DOHH2 (cell line): ENCODE measurements around the gene DYNC1I1.

ENCODE experiments used
- H3F3A ChIP-seq: fragments of 200-600 bp; sonication (generic), shearing (Covaris generic); 2 replicates; pipeline ENCODE4 v1.6.0; 2016; ENCODE audit warnings: antibody characterized with exemption, mild to moderate bottlenecking; ENCODE audit not compliant: control insufficient read depth, insufficient read depth
- H3K27ac ChIP-seq: fragments of 200-600 bp; sonication (generic); 2 replicates; pipeline ENCODE4 v1.5.1; 2014; ENCODE audit warnings: low read depth, mild to moderate bottlenecking, low read length, moderate library complexity
- H3K27me3 ChIP-seq: fragments of 200-600 bp; sonication (generic); 2 replicates; pipeline ENCODE4 v1.6.1; 2014; ENCODE audit warnings: mild to moderate bottlenecking, low read length, mixed read lengths; ENCODE audit not compliant: control insufficient read depth
- H3K36me3 ChIP-seq: fragments of 200-600 bp; sonication (generic); 2 replicates; pipeline ENCODE4 v1.6.1; 2014; ENCODE audit warnings: mild to moderate bottlenecking, low read length, moderate library complexity, mixed read lengths; ENCODE audit not compliant: control insufficient read depth
- H3K4me1 ChIP-seq: fragments of 200-600 bp; sonication (generic); 2 replicates; pipeline ENCODE4 v1.6.1; 2014; ENCODE audit warnings: mild to moderate bottlenecking, low read length, mixed read lengths; ENCODE audit not compliant: control insufficient read depth
- H3K4me2 ChIP-seq: fragments of 200-600 bp; sonication (generic); 2 replicates; pipeline ENCODE4 v1.6.0; 2014; ENCODE audit warnings: mild to moderate bottlenecking, low read length, moderate library complexity
- H3K4me3 ChIP-seq: fragments of 200-600 bp; sonication (generic); 2 replicates; pipeline ENCODE4 v1.5.1; 2014; ENCODE audit warnings: mild to moderate bottlenecking, low read length, mixed read lengths
- H3K79me2 ChIP-seq: fragments of 200-600 bp; sonication (generic); 2 replicates; pipeline ENCODE4 v1.6.1; 2014; ENCODE audit warnings: mild to moderate bottlenecking, low read length, mixed read lengths; ENCODE audit not compliant: control insufficient read depth
- H3K9me2 ChIP-seq: fragments of 200-600 bp; sonication (generic); replicated peaks from 2 replicates; pipeline ENCODE4 v1.6.1; 2014; ENCODE audit warnings: mild to moderate bottlenecking, low read length, mixed read lengths; ENCODE audit not compliant: control insufficient read depth
- H3K9me3 ChIP-seq: fragments of 200-600 bp; sonication (generic); 2 replicates; pipeline ENCODE4 v1.6.1; 2014; ENCODE audit warnings: antibody characterized with exemption, low read length, mixed read lengths; ENCODE audit not compliant: control insufficient read depth, insufficient read depth
- H4K20me1 ChIP-seq: fragments of 200-600 bp; sonication (generic); 2 replicates; pipeline ENCODE4 v1.6.0; 2014; ENCODE audit warnings: low read depth, mild to moderate bottlenecking, antibody characterized with exemption, low read length, moderate library complexity; ENCODE audit not compliant: control insufficient read depth, insufficient read depth
- CTCF ChIP-seq: fragments of 200-600 bp; sonication (generic); IDR thresholded peaks from one replicate; pipeline ENCODE4 v1.5.1; 2014; ENCODE audit warnings: antibody characterized with exemption, mild to moderate bottlenecking, low read depth, low read length; ENCODE audit not compliant: poor library complexity, severe bottlenecking
- EZH2phosphoT487 ChIP-seq: fragments of 200-600 bp; sonication (generic); IDR thresholded peaks from 2 replicates; pipeline ENCODE4 v1.6.1; 2017; ENCODE audit warnings: borderline replicate concordance, mild to moderate bottlenecking, antibody characterized with exemption, low read length, moderate library complexity, mixed read lengths

Gene DYNC1I1

GRCh38 chr7:95794917-95795515, 22.7 kb downstream of the DYNC1I1 start:
- Histone ChIP-seq H3K4me2 (no peak overlapping the region), H3K79me2 (no peaks in the 10 kb centered on the region), H3K9me2 (no peaks in the 10 kb centered on the region), H4K20me1 (no peaks in the 10 kb centered on the region), H3K9me3 (0 out of 2 replicates have a peak, but pooled peaks cover 3% of the 10 kb centered on the region), H3K4me3 (no peak overlapping the region), H3K27ac (no peak overlapping the region), H3K36me3 (no peaks in the 10 kb centered on the region), H3K27me3 (no peaks in the 10 kb centered on the region), H3K4me1 (no peaks in the 10 kb centered on the region), H3F3A (no peaks in the 10 kb centered on the region)
- no peak for TF ChIP-seq EZH2phosphoT487
- peak; percentile 86 for TF ChIP-seq CTCF

GRCh38 chr7:95796617-95797016, 24.3 kb downstream of the DYNC1I1 start:
- Histone ChIP-seq H4K20me1 (no peaks in the 10 kb centered on the region), H3K9me2 (no peaks in the 10 kb centered on the region), H3K27me3 (no peaks in the 10 kb centered on the region), H3K27ac (no peak overlapping the region), H3K9me3 (0 out of 2 replicates have a peak, but pooled peaks cover 3% of the 10 kb centered on the region), H3K4me3 (no peak overlapping the region), H3K79me2 (no peaks in the 10 kb centered on the region), H3K36me3 (no peaks in the 10 kb centered on the region), H3F3A (no peaks in the 10 kb centered on the region), H3K4me1 (no peaks in the 10 kb centered on the region), H3K4me2 (no peak overlapping the region)
- no peak for TF ChIP-seq CTCF
- TF ChIP-seq EZH2phosphoT487, result no peak

- no peaks in the 10 kb centered on the region for H3F3A ChIP-seq
- H3K4me1 ChIP-seq, result no peaks in the 10 kb centered on the region
- no peak overlapping the region for H3K27ac ChIP-seq
Measured at GRCh38 chr7:95798401-95798930, 26.1 kb downstream of the DYNC1I1 start.

More at GRCh38 chr7:95798401-95798930, 26.1 kb downstream of the DYNC1I1 start:
- no peaks in the 10 kb centered on the region for H3K27me3 ChIP-seq
- H3K36me3 ChIP-seq, result no peaks in the 10 kb centered on the region
- no peaks in the 10 kb centered on the region for H4K20me1 ChIP-seq
- no peaks in the 10 kb centered on the region for H3K9me2 ChIP-seq
- no peaks in the 10 kb centered on the region for H3K79me2 ChIP-seq
- H3K9me3 ChIP-seq, result 0 out of 2 replicates have a peak, but pooled peaks cover 3% of the 10 kb centered on the region
- no peak overlapping the region for H3K4me2 ChIP-seq
- TF ChIP-seq CTCF (no peak), EZH2phosphoT487 (no peak)
- H3K4me3 ChIP-seq, result no peak overlapping the region
